Measurements from ENCODE around the gene CRKL.

DNA sequence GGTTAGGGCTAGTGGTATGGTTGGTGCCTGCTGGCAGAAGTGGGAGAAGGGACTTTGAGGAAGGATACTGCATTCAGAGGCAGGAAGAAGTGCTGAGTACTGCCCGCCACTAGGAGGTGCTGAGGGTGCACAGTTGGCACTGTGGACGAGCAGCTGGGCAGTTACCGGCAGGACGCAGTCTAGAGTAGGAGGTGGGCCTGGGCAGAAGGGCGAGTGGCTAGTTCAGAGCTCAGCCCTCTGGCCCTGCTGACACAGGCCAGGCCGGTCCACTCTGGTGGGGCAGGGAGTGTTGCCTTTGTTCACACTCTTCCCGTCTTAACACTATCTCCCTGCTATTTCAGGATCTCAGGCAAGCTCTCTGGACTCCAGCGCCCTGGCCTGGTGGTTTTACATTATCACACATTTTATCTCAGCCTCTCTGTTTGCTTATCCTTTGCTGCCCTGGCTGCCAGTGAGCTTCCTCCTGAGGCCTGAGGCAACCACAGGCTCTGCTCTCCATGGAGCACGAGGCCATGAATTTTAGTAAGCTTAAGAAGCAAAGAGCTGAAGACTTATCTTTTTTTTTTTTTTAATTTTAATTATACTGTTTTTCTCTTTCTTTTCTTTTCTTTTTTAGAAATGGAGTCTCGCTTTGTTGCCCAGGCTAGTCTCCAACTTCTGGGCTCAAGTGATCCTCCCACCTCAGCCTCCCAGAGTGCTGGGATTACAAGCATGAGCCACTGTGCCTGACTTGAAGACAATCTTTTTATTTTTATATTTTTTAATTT is 31.5 kb upstream of the CRKL start:
- TF ChIP-seq EP300 (IDR thresholded peaks at IDR 0.05; ENCODE audit: borderline replicate concordance) (no peak), TAF1 (IDR thresholded peaks at IDR 0.05; ENCODE audit: low read depth) (no peak), YY1 (IDR thresholded peaks at IDR 0.05; ENCODE audit: low read depth) (no peak), CEBPB (IDR thresholded peaks at IDR 0.05) (no peak)
- TF ChIP-seq, protein P1, sequence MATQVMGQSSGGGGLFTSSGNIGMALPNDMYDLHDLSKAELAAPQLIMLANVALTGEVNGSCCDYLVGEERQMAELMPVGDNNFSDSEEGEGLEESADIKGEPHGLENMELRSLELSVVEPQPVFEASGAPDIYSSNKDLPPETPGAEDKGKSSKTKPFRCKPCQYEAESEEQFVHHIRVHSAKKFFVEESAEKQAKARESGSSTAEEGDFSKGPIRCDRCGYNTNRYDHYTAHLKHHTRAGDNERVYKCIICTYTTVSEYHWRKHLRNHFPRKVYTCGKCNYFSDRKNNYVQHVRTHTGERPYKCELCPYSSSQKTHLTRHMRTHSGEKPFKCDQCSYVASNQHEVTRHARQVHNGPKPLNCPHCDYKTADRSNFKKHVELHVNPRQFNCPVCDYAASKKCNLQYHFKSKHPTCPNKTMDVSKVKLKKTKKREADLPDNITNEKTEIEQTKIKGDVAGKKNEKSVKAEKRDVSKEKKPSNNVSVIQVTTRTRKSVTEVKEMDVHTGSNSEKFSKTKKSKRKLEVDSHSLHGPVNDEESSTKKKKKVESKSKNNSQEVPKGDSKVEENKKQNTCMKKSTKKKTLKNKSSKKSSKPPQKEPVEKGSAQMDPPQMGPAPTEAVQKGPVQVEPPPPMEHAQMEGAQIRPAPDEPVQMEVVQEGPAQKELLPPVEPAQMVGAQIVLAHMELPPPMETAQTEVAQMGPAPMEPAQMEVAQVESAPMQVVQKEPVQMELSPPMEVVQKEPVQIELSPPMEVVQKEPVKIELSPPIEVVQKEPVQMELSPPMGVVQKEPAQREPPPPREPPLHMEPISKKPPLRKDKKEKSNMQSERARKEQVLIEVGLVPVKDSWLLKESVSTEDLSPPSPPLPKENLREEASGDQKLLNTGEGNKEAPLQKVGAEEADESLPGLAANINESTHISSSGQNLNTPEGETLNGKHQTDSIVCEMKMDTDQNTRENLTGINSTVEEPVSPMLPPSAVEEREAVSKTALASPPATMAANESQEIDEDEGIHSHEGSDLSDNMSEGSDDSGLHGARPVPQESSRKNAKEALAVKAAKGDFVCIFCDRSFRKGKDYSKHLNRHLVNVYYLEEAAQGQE (IDR thresholded peaks at IDR 0.05; ENCODE audit: low read depth): no peak
